OCI-LY7 (cell line): Measurements from ENCODE around the gene NEURL3. TPM values are rescaled to one million over a fixed set of nuclear protein-coding genes. Genes with fewer than 3 reads are reported as not detected.
"Not testable (repeated sequence)": the region's sequence is repeated elsewhere in the genome, so short reads cannot be mapped to it uniquely, and the experiment has no call there.

Experiments
- BruUV-seq: library from RNA; stranded (reverse); fragments of 400-500 nt; replicated peaks from 2 replicates; lab custom pipeline; 2021; lab: Mats Ljungman, UMichigan
- CTCF ChIA-PET: fragments of 300-600 bp; sonication (Branson Sonifier 250); formaldehyde crosslinking; loops from one replicate; lab custom pipeline; 2022; ENCODE audit warnings: antibody characterized with exemption; ENCODE audit not compliant: unreplicated experiment; lab: Charles Lee
- POLR2A ChIA-PET: fragments of 300-600 bp; sonication (Branson Sonifier 250); formaldehyde crosslinking; loops from one replicate; lab custom pipeline; 2022; ENCODE audit warnings: antibody characterized with exemption; lab: Charles Lee
- DNase-seq: peaks from one replicate; pipeline ENCODE4 v3.0.0-alpha.2; 2015; ENCODE audit warnings: low spot score
- H2AFZ ChIP-seq: fragments of 200-600 bp; sonication (generic), shearing (Covaris generic); 2 replicates; pipeline ENCODE4 v1.6.1; 2014; ENCODE audit warnings: mild to moderate bottlenecking, antibody characterized with exemption, low read length, moderate library complexity
- H3K27ac ChIP-seq: fragments of 200-600 bp; sonication (generic); 2 replicates; pipeline ENCODE4 v1.5.1; 2014; ENCODE audit warnings: mixed run types, low read depth, mild to moderate bottlenecking, moderate library complexity, low read length, inconsistent platforms; ENCODE audit not compliant: poor library complexity, severe bottlenecking
- H3K36me3 ChIP-seq: fragments of 200-600 bp; sonication (generic); 2 replicates; pipeline ENCODE4 v1.6.1; 2014; ENCODE audit warnings: mild to moderate bottlenecking, antibody characterized with exemption, low read length, moderate library complexity, mixed read lengths; ENCODE audit not compliant: insufficient read depth
- H3K4me1 ChIP-seq: fragments of 200-600 bp; sonication (generic); 2 replicates; pipeline ENCODE4 v1.5.1; 2014; ENCODE audit warnings: mild to moderate bottlenecking, low read length; ENCODE audit not compliant: insufficient read depth, poor library complexity, severe bottlenecking
- H3K4me2 ChIP-seq: fragments of 200-600 bp; sonication (generic); 2 replicates; pipeline ENCODE4 v1.6.1; 2014; ENCODE audit warnings: mild to moderate bottlenecking, low read length
- H3K4me3 ChIP-seq: fragments of 200-600 bp; sonication (generic); 2 replicates; pipeline ENCODE4 v1.5.1; 2014; ENCODE audit warnings: mild to moderate bottlenecking, low read depth, low read length; ENCODE audit not compliant: poor library complexity, severe bottlenecking
- H3K79me2 ChIP-seq: fragments of 200-600 bp; sonication (generic); 2 replicates; pipeline ENCODE4 v1.6.1; 2016; ENCODE audit warnings: low read depth, mild to moderate bottlenecking, low read length, moderate library complexity, mixed read lengths; ENCODE audit not compliant: insufficient read depth
- H3K9me2 ChIP-seq: fragments of 200-600 bp; sonication (generic); 2 replicates; pipeline ENCODE4 v1.6.1; 2016; ENCODE audit warnings: mild to moderate bottlenecking, low read length, mixed read lengths; ENCODE audit not compliant: insufficient read depth
- H3K9me3 ChIP-seq: fragments of 200-600 bp; sonication (generic); 2 replicates; pipeline ENCODE4 v1.6.1; 2014; ENCODE audit warnings: mild to moderate bottlenecking, mixed run types, low read length, mixed read lengths
- H4K20me1 ChIP-seq: fragments of 200-600 bp; sonication (generic); 2 replicates; pipeline ENCODE4 v1.6.1; 2014; ENCODE audit warnings: mild to moderate bottlenecking, antibody characterized with exemption, low read length, moderate library complexity, mixed read lengths; ENCODE audit not compliant: insufficient read depth
- EZH2phosphoT487 ChIP-seq: fragments of 200-600 bp; sonication (generic); IDR thresholded peaks from 2 replicates; pipeline ENCODE4 v1.6.1; 2018; ENCODE audit warnings: low read depth, borderline replicate concordance, mild to moderate bottlenecking, mixed run types, antibody characterized with exemption, low read length, moderate library complexity, mixed read lengths
- intact Hi-C: fragments of 100-400 bp; cut with micrococcal nuclease; formaldehyde crosslinking; loops from one replicate; pipeline ENCODE4 v1.10.0; 2022; ENCODE audit not compliant: unreplicated experiment
- total RNA-seq, 2 experiments: library from RNA; depleted of rRNA in 1 of 2; stranded (reverse); fragments of >200 nt in 1 of 2; shearing (Covaris generic) in 1 of 2; gene quantifications; 2 replicates each; pipeline ENCODE4 v1.2.3, GENCODE V29; 2014 to 2022
- TF ChIP-seq, protein P1 (sequence below): fragments of 200-600 bp; sonication (generic); conservative IDR thresholded peaks from 2 replicates; pipeline ENCODE4 v1.5.1; 2014; ENCODE audit warnings: mild to moderate bottlenecking, antibody characterized with exemption, low read length, moderate library complexity, mixed read lengths

NEURL3 gene
- total RNA-seq, 2 experiments from 2014 or later, result not detected

DNA sequence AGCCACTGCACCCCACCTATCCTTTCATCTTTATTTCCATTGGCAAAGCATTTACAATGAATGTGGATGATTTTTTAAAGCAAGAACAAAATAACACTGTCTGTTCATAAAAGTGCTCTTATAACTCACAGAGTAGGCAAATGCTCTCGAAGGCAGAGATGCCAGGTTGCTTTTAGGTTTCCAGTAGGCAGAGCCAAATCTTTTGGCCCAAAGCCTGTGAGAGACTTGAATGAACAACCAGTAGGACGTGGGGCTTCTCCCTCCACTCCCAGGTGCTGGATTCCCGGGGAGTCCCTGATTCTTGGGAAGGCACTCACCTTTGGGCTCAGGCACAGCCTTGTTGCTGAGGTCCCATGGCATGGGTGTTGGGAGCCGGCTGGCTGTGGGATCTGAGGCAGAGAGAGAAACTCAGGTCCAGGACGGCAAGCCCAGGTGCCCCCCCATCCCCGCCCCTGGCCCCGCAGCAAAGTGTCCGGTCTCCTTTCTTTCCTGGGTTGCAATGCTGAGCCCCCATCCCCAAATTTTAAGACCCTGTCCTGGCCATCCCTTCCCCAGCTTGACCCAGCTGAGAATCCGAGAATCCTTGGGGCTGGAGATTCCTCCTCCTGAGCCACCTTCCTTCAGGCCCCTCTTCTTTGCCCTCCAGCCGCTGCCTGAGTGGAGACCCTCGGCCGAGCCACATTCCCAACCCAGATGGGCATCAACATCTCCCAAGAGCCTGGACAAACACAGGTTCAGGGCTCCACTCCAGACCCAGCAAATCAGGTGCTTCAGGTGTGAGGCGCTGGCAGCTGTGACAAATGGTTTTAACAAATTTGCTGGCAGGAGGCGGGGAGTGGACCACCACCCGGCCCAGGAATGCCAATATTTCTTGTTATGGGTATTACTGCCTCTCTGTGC lies 5.8 kb downstream of the NEURL3 start:
- intact Hi-C loops, result no loop called here
- no peak overlapping the region for H3K4me3 ChIP-seq
- CTCF ChIA-PET, result no interaction called here

GRCh38 chr2:96498611-96499010 lies 6.5 kb downstream of the NEURL3 start:
- BruUV-seq, CTCF ChIA-PET, POLR2A ChIA-PET: not testable (repeated sequence)

More for the DNA sequence above, 5.8 kb downstream of the NEURL3 start:
- Histone ChIP-seq H3K4me2 (no peak overlapping the region), H3K36me3 (no peaks in the 10 kb centered on the region), H3K79me2 (no peaks in the 10 kb centered on the region), H3K9me3 (no peaks in the 10 kb centered on the region), H3K9me2 (no peaks in the 10 kb centered on the region), H3K4me1 (no peaks in the 10 kb centered on the region), H4K20me1 (no peaks in the 10 kb centered on the region), H3K27ac (no peak overlapping the region), H2AFZ (no peak overlapping the region)
- BruUV-seq, result no TSS peak
- no peak for TF ChIP-seq EZH2phosphoT487
- TF ChIP-seq, protein P1, sequence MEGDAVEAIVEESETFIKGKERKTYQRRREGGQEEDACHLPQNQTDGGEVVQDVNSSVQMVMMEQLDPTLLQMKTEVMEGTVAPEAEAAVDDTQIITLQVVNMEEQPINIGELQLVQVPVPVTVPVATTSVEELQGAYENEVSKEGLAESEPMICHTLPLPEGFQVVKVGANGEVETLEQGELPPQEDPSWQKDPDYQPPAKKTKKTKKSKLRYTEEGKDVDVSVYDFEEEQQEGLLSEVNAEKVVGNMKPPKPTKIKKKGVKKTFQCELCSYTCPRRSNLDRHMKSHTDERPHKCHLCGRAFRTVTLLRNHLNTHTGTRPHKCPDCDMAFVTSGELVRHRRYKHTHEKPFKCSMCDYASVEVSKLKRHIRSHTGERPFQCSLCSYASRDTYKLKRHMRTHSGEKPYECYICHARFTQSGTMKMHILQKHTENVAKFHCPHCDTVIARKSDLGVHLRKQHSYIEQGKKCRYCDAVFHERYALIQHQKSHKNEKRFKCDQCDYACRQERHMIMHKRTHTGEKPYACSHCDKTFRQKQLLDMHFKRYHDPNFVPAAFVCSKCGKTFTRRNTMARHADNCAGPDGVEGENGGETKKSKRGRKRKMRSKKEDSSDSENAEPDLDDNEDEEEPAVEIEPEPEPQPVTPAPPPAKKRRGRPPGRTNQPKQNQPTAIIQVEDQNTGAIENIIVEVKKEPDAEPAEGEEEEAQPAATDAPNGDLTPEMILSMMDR, result no peak
- DNase-seq, result no peak
- POLR2A ChIA-PET, result no interaction called here

GRCh38 chr2:96498021-96498431 lies 7.1 kb downstream of the NEURL3 start:
- Histone ChIP-seq H3K36me3 (no peaks in the 10 kb centered on the region), H3K4me3 (no peak overlapping the region), H3K4me2 (no peak overlapping the region), H3K79me2 (no peaks in the 10 kb centered on the region), H3K9me2 (no peaks in the 10 kb centered on the region), H3K9me3 (no peaks in the 10 kb centered on the region), H2AFZ (no peak overlapping the region), H3K27ac (no peak overlapping the region), H4K20me1 (no peaks in the 10 kb centered on the region), H3K4me1 (no peaks in the 10 kb centered on the region)
- ChIA-PET CTCF (no interaction called here), POLR2A (no interaction called here)
- DNase-seq, result no peak
- TF ChIP-seq EZH2phosphoT487, result no peak
- TF ChIP-seq, protein P1, result no peak
- no TSS peak for BruUV-seq
- intact Hi-C loops, result no loop called here

More at GRCh38 chr2:96498611-96499010, 6.5 kb downstream of the NEURL3 start:
- H3K36me3 ChIP-seq, H3K4me2 ChIP-seq, H4K20me1 ChIP-seq, H3K4me1 ChIP-seq, H3K9me3 ChIP-seq, DNase-seq, H2AFZ ChIP-seq, H3K27ac ChIP-seq, intact Hi-C loops, H3K4me3 ChIP-seq, H3K9me2 ChIP-seq, H3K79me2 ChIP-seq: not testable (repeated sequence)
